ENCODE results near the gene ACACA.
A peak's percentile ranks its signal among the peaks of the same experiment; 100 is the strongest.
"Not testable (repeated sequence)": the region's sequence is repeated elsewhere in the genome, so short reads cannot be mapped to it uniquely, and the experiment has no call there.

The ACACA gene

GRCh38 chr17:37170881-37171425 lies 235.7 kb downstream of the ACACA start:
- DNase-seq (ENCODE audit: low spot score) = no peak

GRCh38 chr17:37168731-37169353 lies 237.8 kb downstream of the ACACA start:
- no peak for DNase-seq (ENCODE audit: low spot score)

GRCh38 chr17:37167756-37168155 lies 238.9 kb downstream of the ACACA start:
- DNase-seq (ENCODE audit: low spot score) = no peak

- no peak for DNase-seq (ENCODE audit: low spot score)
These were observed 242.6 kb downstream of the ACACA start for GRCh38 chr17:37164057-37164456.

GRCh38 chr17:37162800-37163199 lies 243.8 kb downstream of the ACACA start:
- no peak for DNase-seq (ENCODE audit: low spot score)

GRCh38 chr17:37160944-37161343 lies 245.7 kb downstream of the ACACA start:
- no peak for DNase-seq (ENCODE audit: low spot score)

- no peak for DNase-seq (ENCODE audit: low spot score)
These were observed 248.3 kb downstream of the ACACA start for GRCh38 chr17:37158290-37158689.

- no peak for DNase-seq (ENCODE audit: low spot score)
These were observed 258.5 kb downstream of the ACACA start for GRCh38 chr17:37148156-37148555.

- peak; percentile 11 for DNase-seq (ENCODE audit: low spot score)
These were observed 259.3 kb downstream of the ACACA start for GRCh38 chr17:37147301-37147812.

- no peak for DNase-seq (ENCODE audit: low spot score)
These were observed 260.3 kb downstream of the ACACA start for GRCh38 chr17:37146086-37147064.

- no peak for DNase-seq (ENCODE audit: low spot score)
These were observed 262.4 kb downstream of the ACACA start for GRCh38 chr17:37144075-37144701.

- not testable (repeated sequence) for DNase-seq (ENCODE audit: low spot score)
These were observed 263.1 kb downstream of the ACACA start for GRCh38 chr17:37143558-37143957.

- DNase-seq (ENCODE audit: low spot score) = no peak
These were observed 264.2 kb downstream of the ACACA start for GRCh38 chr17:37142294-37142896.

- no peak for DNase-seq (ENCODE audit: low spot score)
These were observed 268.0 kb downstream of the ACACA start for GRCh38 chr17:37138571-37139120.

- no peak for DNase-seq (ENCODE audit: low spot score)
These were observed 268.6 kb downstream of the ACACA start for GRCh38 chr17:37137906-37138514.

- no peak for DNase-seq (ENCODE audit: low spot score)
These were observed 269.5 kb downstream of the ACACA start for GRCh38 chr17:37137070-37137610.

- DNase-seq (ENCODE audit: low spot score) = no peak
These were observed 271.1 kb downstream of the ACACA start for GRCh38 chr17:37135576-37135975.

GRCh38 chr17:37134050-37134449 lies 272.6 kb downstream of the ACACA start:
- DNase-seq (ENCODE audit: low spot score) = no peak

GRCh38 chr17:37133136-37133535 lies 273.5 kb downstream of the ACACA start:
- no peak for DNase-seq (ENCODE audit: low spot score)

- peak; percentile 10 for DNase-seq (ENCODE audit: low spot score)
These were observed 274.7 kb downstream of the ACACA start for GRCh38 chr17:37131669-37132611.

Data from HuH-7 (cell line).